Measurements from ENCODE around the gene MFSD2A. TPM values are rescaled to one million over a fixed set of nuclear protein-coding genes. Genes with fewer than 3 reads are reported as not detected.
"Not testable (repeated sequence)": the region's sequence is repeated elsewhere in the genome, so short reads cannot be mapped to it uniquely, and the experiment has no call there.

Gene MFSD2A
- total RNA-seq, 1 experiment from 2014 or later, result 2.2 TPM

- CTCF ChIA-PET, result no interaction called here
- Histone ChIP-seq H3K9me3 (no peaks in the 10 kb centered on the region), H3K36me3 (ENCODE audit: control insufficient read depth, insufficient read depth, low read length) (no peaks in the 10 kb centered on the region), H3K27me3 (replicated peaks; ENCODE audit: control insufficient read depth, insufficient read depth, low read length) (no peaks in the 10 kb centered on the region), H3K4me1 (no peaks in the 10 kb centered on the region), H3K4me3 (ENCODE audit: low read depth, low read length) (no peak overlapping the region)
- no TSS peak for BruUV-seq (replicated peaks)
- Mint-ChIP-seq H3K9me3 (ENCODE audit: unreplicated experiment) (no peaks in the 10 kb centered on the region), H3K4me3 (ENCODE audit: unreplicated experiment) (no peak overlapping the region), H3K4me1 (ENCODE audit: low read depth, unreplicated experiment) (no peaks in the 10 kb centered on the region), H3K27me3 (ENCODE audit: insufficient read depth, unreplicated experiment) (no peaks in the 10 kb centered on the region), H3K27ac (ENCODE audit: unreplicated experiment) (no peak overlapping the region), H3K36me3 (ENCODE audit: insufficient read depth, unreplicated experiment) (no peaks in the 10 kb centered on the region)
- DNase-seq, result no peak
- POLR2A ChIA-PET, result no interaction called here
- intact Hi-C loops (cut with micrococcal nuclease; ENCODE audit: unreplicated experiment), result no loop called here
- TF ChIP-seq CTCF (IDR thresholded peaks at IDR 0.05; ENCODE audit: insufficient read depth in 1 of 2, low read depth in 1 of 2, low read length in 1 of 2, severe bottlenecking in 1 of 2, unreplicated experiment in 1 of 2), result no peak
These were observed 7.5 kb downstream of the MFSD2A start for GRCh38 chr1:39962450-39962825.

DNA sequence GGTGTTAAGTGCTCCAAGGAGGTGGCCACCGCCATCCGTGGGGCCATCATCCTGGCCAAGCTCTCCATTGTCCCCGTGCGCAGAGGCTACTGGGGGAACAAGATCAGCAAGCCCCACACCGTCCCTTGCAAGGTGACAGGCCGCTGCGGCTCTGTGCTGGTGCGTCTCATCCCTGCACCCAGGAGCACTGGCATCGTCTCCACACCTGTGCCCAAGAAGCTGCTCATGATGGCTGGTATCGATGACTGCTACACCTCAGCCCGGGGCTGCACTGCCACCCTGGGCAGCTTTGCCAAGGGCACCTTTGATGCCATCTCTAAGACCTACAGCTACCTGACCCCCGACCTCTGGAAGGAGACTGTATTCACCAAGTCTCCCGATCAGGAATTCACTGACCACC lies 8.0 kb downstream of the MFSD2A start:
- H3K27me3 ChIP-seq (replicated peaks; ENCODE audit: control insufficient read depth, insufficient read depth, low read length); CTCF ChIA-PET; H3K36me3 Mint-ChIP-seq (ENCODE audit: insufficient read depth, unreplicated experiment); H3K27ac Mint-ChIP-seq (ENCODE audit: unreplicated experiment); intact Hi-C loops (cut with micrococcal nuclease; ENCODE audit: unreplicated experiment); DNase-seq; H3K27me3 Mint-ChIP-seq (ENCODE audit: insufficient read depth, unreplicated experiment); H3K36me3 ChIP-seq (ENCODE audit: control insufficient read depth, insufficient read depth, low read length); H3K9me3 Mint-ChIP-seq (ENCODE audit: unreplicated experiment); BruUV-seq (replicated peaks); H3K4me3 Mint-ChIP-seq (ENCODE audit: unreplicated experiment); H3K4me1 Mint-ChIP-seq (ENCODE audit: low read depth, unreplicated experiment); H3K4me3 ChIP-seq (ENCODE audit: low read depth, low read length); H3K4me1 ChIP-seq; H3K9me3 ChIP-seq; POLR2A ChIA-PET: not testable (repeated sequence)

DNA sequence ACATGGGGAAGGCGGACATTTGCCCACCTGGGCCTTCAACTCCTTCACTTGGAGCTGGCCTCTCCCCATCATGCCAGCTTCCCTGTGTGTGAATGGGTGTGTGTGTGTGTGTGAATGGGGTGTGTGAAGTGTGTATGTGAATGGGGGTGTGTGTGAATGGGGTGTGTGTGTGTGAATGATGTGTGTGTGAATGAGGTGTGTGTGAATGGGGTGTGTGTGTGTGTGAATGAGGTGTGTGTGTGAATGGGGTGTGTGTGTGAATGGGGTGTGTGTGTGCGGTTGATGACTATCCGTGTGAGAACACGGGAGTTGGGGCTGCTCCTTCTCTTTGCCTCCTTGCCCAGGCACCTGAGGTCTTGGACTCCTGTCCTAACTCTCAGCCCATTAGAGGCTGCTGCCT lies 9.6 kb downstream of the MFSD2A start:
- no peaks in the 10 kb centered on the region for H3K27me3 ChIP-seq (replicated peaks; ENCODE audit: control insufficient read depth, insufficient read depth, low read length)
- Mint-ChIP-seq H3K4me1 (ENCODE audit: low read depth, unreplicated experiment) (no peaks in the 10 kb centered on the region), H3K27me3 (ENCODE audit: insufficient read depth, unreplicated experiment) (no peaks in the 10 kb centered on the region), H3K4me3 (ENCODE audit: unreplicated experiment) (no peak overlapping the region), H3K27ac (ENCODE audit: unreplicated experiment) (no peak overlapping the region), H3K36me3 (ENCODE audit: insufficient read depth, unreplicated experiment) (no peaks in the 10 kb centered on the region), H3K9me3 (ENCODE audit: unreplicated experiment) (no peaks in the 10 kb centered on the region)
- H3K36me3 ChIP-seq (ENCODE audit: control insufficient read depth, insufficient read depth, low read length), result no peaks in the 10 kb centered on the region
- no peak for DNase-seq
- no peaks in the 10 kb centered on the region for H3K4me1 ChIP-seq
- H3K4me3 ChIP-seq (ENCODE audit: low read depth, low read length), result no peak overlapping the region
- ChIA-PET POLR2A (interaction anchor here (0.6 kb wide), 1 partner anchor 12 kb away, joined by 3 read pairs; no protein-coding TSS in a partner anchor), CTCF (no interaction called here)
- intact Hi-C loops (cut with micrococcal nuclease; ENCODE audit: unreplicated experiment), result no loop called here
- TF ChIP-seq CTCF (IDR thresholded peaks at IDR 0.05; ENCODE audit: insufficient read depth in 1 of 2, low read depth in 1 of 2, low read length in 1 of 2, severe bottlenecking in 1 of 2, unreplicated experiment in 1 of 2), result no peak
- no TSS peak for BruUV-seq (replicated peaks)
- H3K9me3 ChIP-seq, result no peaks in the 10 kb centered on the region

DNA sequence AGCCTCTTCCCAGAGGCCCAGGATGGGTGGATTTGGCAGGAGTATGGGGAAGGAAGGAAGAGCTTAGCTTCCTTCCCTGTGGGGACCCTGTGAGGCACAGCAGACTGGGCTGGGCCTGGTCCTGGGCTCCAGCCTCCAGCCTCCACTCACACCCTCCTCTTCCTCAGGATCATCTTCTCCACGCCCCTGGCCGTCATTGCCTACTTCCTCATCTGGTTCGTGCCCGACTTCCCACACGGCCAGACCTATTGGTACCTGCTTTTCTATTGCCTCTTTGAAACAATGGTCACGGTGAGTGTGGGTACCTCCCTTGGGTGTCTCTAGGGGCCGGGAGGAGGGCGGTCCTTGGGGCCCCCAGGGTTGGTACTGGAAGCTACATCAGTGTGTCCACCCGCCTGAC lies 10.1 kb downstream of the MFSD2A start:
- Mint-ChIP-seq H3K27ac (ENCODE audit: unreplicated experiment) (no peak overlapping the region), H3K9me3 (ENCODE audit: unreplicated experiment) (no peaks in the 10 kb centered on the region), H3K4me1 (ENCODE audit: low read depth, unreplicated experiment) (no peaks in the 10 kb centered on the region), H3K4me3 (ENCODE audit: unreplicated experiment) (no peak overlapping the region), H3K27me3 (ENCODE audit: insufficient read depth, unreplicated experiment) (no peaks in the 10 kb centered on the region), H3K36me3 (ENCODE audit: insufficient read depth, unreplicated experiment) (no peaks in the 10 kb centered on the region)
- ChIA-PET POLR2A (no interaction called here), CTCF (no interaction called here)
- H3K4me3 ChIP-seq (ENCODE audit: low read depth, low read length), result no peak overlapping the region
- no peak for TF ChIP-seq CTCF (IDR thresholded peaks at IDR 0.05; ENCODE audit: insufficient read depth in 1 of 2, low read depth in 1 of 2, low read length in 1 of 2, severe bottlenecking in 1 of 2, unreplicated experiment in 1 of 2)
- H3K9me3 ChIP-seq, result no peaks in the 10 kb centered on the region
- H3K4me1 ChIP-seq, result no peaks in the 10 kb centered on the region
- H3K27me3 ChIP-seq (replicated peaks; ENCODE audit: control insufficient read depth, insufficient read depth, low read length), result no peaks in the 10 kb centered on the region
- no peaks in the 10 kb centered on the region for H3K36me3 ChIP-seq (ENCODE audit: control insufficient read depth, insufficient read depth, low read length)
- intact Hi-C loops (cut with micrococcal nuclease; ENCODE audit: unreplicated experiment), result no loop called here
- DNase-seq, result no peak
- no TSS peak for BruUV-seq (replicated peaks)
